ENCODE measurements around the gene TTN.

TTN gene

GRCh38 chr2:178807227-178808008 is at the start of gene TTN:
Gene TTN, minus strand, starts transcription at chr2:178807423. Its CDS starts 2,781 bp downstream, at chr2:178804642.
- H3K9me3 Mint-ChIP-seq = no peaks in the 10 kb centered on the region
- DNase-seq (ENCODE audit: low spot score in 2 of 2) = no peak
- ATAC-seq (ENCODE audit: low read depth) = no peak
- no peaks in the 10 kb centered on the region for H3K4me1 Mint-ChIP-seq
- H3K4me3 Mint-ChIP-seq = no peak within 1 kb of the TSS
- H3K36me3 Mint-ChIP-seq = peaks cover 4% of the 10 kb centered on the region
- H3K27ac Mint-ChIP-seq = no peak within 1 kb of the TSS
- no peaks in the 10 kb centered on the region for H3K27me3 Mint-ChIP-seq

- H3K4me1 Mint-ChIP-seq = no peaks in the 10 kb centered on the region
- H3K27ac Mint-ChIP-seq = no peak overlapping the region
- no peaks in the 10 kb centered on the region for H3K27me3 Mint-ChIP-seq
- H3K36me3 Mint-ChIP-seq = peaks cover 23% of the 10 kb centered on the region
- ATAC-seq (ENCODE audit: low read depth) (no peak), DNase-seq (ENCODE audit: low spot score in 2 of 2) (no peak)
- no peaks in the 10 kb centered on the region for H3K9me3 Mint-ChIP-seq
- no peak overlapping the region for H3K4me3 Mint-ChIP-seq
Observed at GRCh38 chr2:178855151-178855550, 47.9 kb upstream of the TTN start.

- Mint-ChIP-seq H3K4me1 (no peaks in the 10 kb centered on the region), H3K4me3 (no peak overlapping the region), H3K9me3 (peaks cover 6% of the 10 kb centered on the region), H3K36me3 (peaks cover 38% of the 10 kb centered on the region), H3K27me3 (no peaks in the 10 kb centered on the region), H3K27ac (no peak overlapping the region)
- ATAC-seq (ENCODE audit: low read depth) (no peak), DNase-seq (ENCODE audit: low spot score in 2 of 2) (no peak)
Observed at GRCh38 chr2:178848335-178848734, 41.1 kb upstream of the TTN start.

GRCh38 chr2:178846458-178846802 is 39.2 kb upstream of the TTN start:
- Mint-ChIP-seq H3K4me3 (no peak overlapping the region), H3K27ac (no peak overlapping the region), H3K9me3 (peaks cover 6% of the 10 kb centered on the region), H3K36me3 (peaks cover 37% of the 10 kb centered on the region), H3K4me1 (no peaks in the 10 kb centered on the region), H3K27me3 (no peaks in the 10 kb centered on the region)
- ATAC-seq (ENCODE audit: low read depth) (no peak), DNase-seq (ENCODE audit: low spot score in 2 of 2) (no peak)

GRCh38 chr2:178845566-178846457 is 38.6 kb upstream of the TTN start:
- Mint-ChIP-seq H3K27me3 (no peaks in the 10 kb centered on the region), H3K4me1 (no peaks in the 10 kb centered on the region), H3K9me3 (peaks cover 6% of the 10 kb centered on the region), H3K27ac (no peak overlapping the region), H3K36me3 (peaks cover 38% of the 10 kb centered on the region), H3K4me3 (no peak overlapping the region)
- DNase-seq (ENCODE audit: low spot score in 2 of 2) (no peak), ATAC-seq (ENCODE audit: low read depth) (no peak)

- peaks cover 42% of the 10 kb centered on the region for H3K36me3 Mint-ChIP-seq
- DNase-seq (ENCODE audit: low spot score in 2 of 2) = no peak
- H3K4me1 Mint-ChIP-seq = no peaks in the 10 kb centered on the region
- H3K27me3 Mint-ChIP-seq = no peaks in the 10 kb centered on the region
- H3K27ac Mint-ChIP-seq = no peak overlapping the region
- no peak overlapping the region for H3K4me3 Mint-ChIP-seq
- H3K9me3 Mint-ChIP-seq = peaks cover 6% of the 10 kb centered on the region
- no peak for ATAC-seq (ENCODE audit: low read depth)
Observed at GRCh38 chr2:178844701-178845100, 37.5 kb upstream of the TTN start.

GRCh38 chr2:178844269-178844668 is 37.0 kb upstream of the TTN start:
- Mint-ChIP-seq H3K4me1 (no peaks in the 10 kb centered on the region), H3K4me3 (no peak overlapping the region), H3K27me3 (no peaks in the 10 kb centered on the region), H3K27ac (no peak overlapping the region), H3K9me3 (peaks cover 6% of the 10 kb centered on the region), H3K36me3 (peaks cover 41% of the 10 kb centered on the region)
- DNase-seq (ENCODE audit: low spot score in 2 of 2) (no peak), ATAC-seq (ENCODE audit: low read depth) (no peak)

GRCh38 chr2:178843697-178844096 is 36.5 kb upstream of the TTN start:
- no peak overlapping the region for H3K4me3 Mint-ChIP-seq
- no peaks in the 10 kb centered on the region for H3K4me1 Mint-ChIP-seq
- H3K27me3 Mint-ChIP-seq = no peaks in the 10 kb centered on the region
- no peak overlapping the region for H3K27ac Mint-ChIP-seq
- DNase-seq (ENCODE audit: low spot score in 2 of 2) (no peak), ATAC-seq (ENCODE audit: low read depth) (no peak)
- peaks cover 6% of the 10 kb centered on the region for H3K9me3 Mint-ChIP-seq
- H3K36me3 Mint-ChIP-seq = peaks cover 41% of the 10 kb centered on the region

- ATAC-seq (ENCODE audit: low read depth) (no peak), DNase-seq (ENCODE audit: low spot score in 2 of 2) (no peak)
- Mint-ChIP-seq H3K27ac (no peak overlapping the region), H3K9me3 (no peaks in the 10 kb centered on the region), H3K4me3 (no peak overlapping the region), H3K4me1 (no peaks in the 10 kb centered on the region), H3K36me3 (peaks cover 39% of the 10 kb centered on the region), H3K27me3 (no peaks in the 10 kb centered on the region)
Observed at GRCh38 chr2:178836807-178837206, 29.6 kb upstream of the TTN start.

- no peaks in the 10 kb centered on the region for H3K27me3 Mint-ChIP-seq
- H3K27ac Mint-ChIP-seq = no peak overlapping the region
- H3K4me3 Mint-ChIP-seq = no peak overlapping the region
- peaks cover 6% of the 10 kb centered on the region for H3K4me1 Mint-ChIP-seq
- no peaks in the 10 kb centered on the region for H3K9me3 Mint-ChIP-seq
- no peak for DNase-seq (ENCODE audit: low spot score in 2 of 2)
- peaks cover 33% of the 10 kb centered on the region for H3K36me3 Mint-ChIP-seq
- ATAC-seq (ENCODE audit: low read depth) = no peak
Observed at GRCh38 chr2:178834086-178834485, 26.9 kb upstream of the TTN start.

- DNase-seq (ENCODE audit: low spot score in 2 of 2) (no peak), ATAC-seq (ENCODE audit: low read depth) (no peak)
- Mint-ChIP-seq H3K4me1 (peaks cover 7% of the 10 kb centered on the region), H3K4me3 (no peak overlapping the region), H3K27me3 (no peaks in the 10 kb centered on the region), H3K9me3 (no peaks in the 10 kb centered on the region), H3K36me3 (peaks cover 31% of the 10 kb centered on the region), H3K27ac (no peak overlapping the region)
Observed at GRCh38 chr2:178833382-178833781, 26.2 kb upstream of the TTN start.

- Mint-ChIP-seq H3K27me3 (no peaks in the 10 kb centered on the region), H3K27ac (no peak overlapping the region), H3K36me3 (peaks cover 34% of the 10 kb centered on the region), H3K4me1 (peaks cover 7% of the 10 kb centered on the region), H3K4me3 (no peak overlapping the region), H3K9me3 (peaks cover 2% of the 10 kb centered on the region)
- DNase-seq (ENCODE audit: low spot score in 2 of 2) (no peak), ATAC-seq (ENCODE audit: low read depth) (no peak)
Observed at GRCh38 chr2:178830451-178830850, 23.2 kb upstream of the TTN start.

GRCh38 chr2:178829981-178830380 is 22.8 kb upstream of the TTN start:
- ATAC-seq (ENCODE audit: low read depth) (no peak), DNase-seq (ENCODE audit: low spot score in 2 of 2) (no peak)
- Mint-ChIP-seq H3K27me3 (no peaks in the 10 kb centered on the region), H3K4me3 (no peak overlapping the region), H3K27ac (no peak overlapping the region), H3K36me3 (peaks cover 36% of the 10 kb centered on the region), H3K4me1 (peaks cover 7% of the 10 kb centered on the region), H3K9me3 (peaks cover 2% of the 10 kb centered on the region)

GRCh38 chr2:178829299-178829960 is 22.2 kb upstream of the TTN start:
- Mint-ChIP-seq H3K36me3 (peaks cover 35% of the 10 kb centered on the region), H3K27me3 (no peaks in the 10 kb centered on the region), H3K4me3 (no peak overlapping the region), H3K4me1 (peaks cover 7% of the 10 kb centered on the region), H3K27ac (no peak overlapping the region), H3K9me3 (peaks cover 2% of the 10 kb centered on the region)
- DNase-seq (ENCODE audit: low spot score in 2 of 2) (no peak), ATAC-seq (ENCODE audit: low read depth) (no peak)
